Retinal pigment epithelial cell (primary cell): ENCODE results near the gene FRMD4A.

Source experiments
- DNase-seq: peaks from one replicate; pipeline ENCODE4 v3.0.0-alpha.2; 2010; ENCODE audit warnings: low read depth
- H3K4me3 ChIP-seq: 2 replicates; pipeline ENCODE4 v1.5.1; 2011; ENCODE audit warnings: mild to moderate bottlenecking, low read length, control low read depth, moderate library complexity
- CTCF ChIP-seq: conservative IDR thresholded peaks from 2 replicates; pipeline ENCODE4 v1.5.1; 2011; ENCODE audit warnings: low read depth, low read length, control low read depth, inconsistent platforms

FRMD4A gene

GRCh38 chr10:13633689-13634088 is 697.0 kb downstream of the FRMD4A start:
- H3K4me3 ChIP-seq = no peak overlapping the region
- no peak for TF ChIP-seq CTCF
- DNase-seq = no peak

GRCh38 chr10:13632884-13633440 is 697.8 kb downstream of the FRMD4A start:
- no peak for TF ChIP-seq CTCF
- no peak for DNase-seq

GRCh38 chr10:13632440-13632839 is 698.3 kb downstream of the FRMD4A start:
- H3K4me3 ChIP-seq = no peak overlapping the region
- TF ChIP-seq CTCF = no peak
- DNase-seq = no peak

More at GRCh38 chr10:13632884-13633440, 697.8 kb downstream of the FRMD4A start:
- no peak overlapping the region for H3K4me3 ChIP-seq

- no peak for TF ChIP-seq CTCF
- DNase-seq = no peak
- H3K4me3 ChIP-seq = no peak overlapping the region
Observed at GRCh38 chr10:13631594-13631993, 699.1 kb downstream of the FRMD4A start.

GRCh38 chr10:13630231-13630630 is 700.5 kb downstream of the FRMD4A start:
- DNase-seq = no peak
- TF ChIP-seq CTCF = no peak

GRCh38 chr10:13629116-13629515 is 701.6 kb downstream of the FRMD4A start:
- DNase-seq = no peak
- TF ChIP-seq CTCF = no peak
- no peak overlapping the region for H3K4me3 ChIP-seq

More at GRCh38 chr10:13630231-13630630, 700.5 kb downstream of the FRMD4A start:
- no peak overlapping the region for H3K4me3 ChIP-seq

- TF ChIP-seq CTCF = no peak
- H3K4me3 ChIP-seq = no peak overlapping the region
- no peak for DNase-seq
Observed at GRCh38 chr10:13628661-13629060, 702.1 kb downstream of the FRMD4A start.
